ENCODE data around the gene SETBP1. TPM values are rescaled to one million over a fixed set of nuclear protein-coding genes. Genes with fewer than 3 reads are reported as not detected.

The SETBP1 gene
- total and polyA plus RNA-seq, 2 of the 8 experiments (the other 6 are each of a cell fraction or from before 2014, with no cell fraction given), result 2.0 to 6.5 TPM

GRCh38 chr18:44922968-44923367 is 242.3 kb downstream of the SETBP1 start:
- Histone ChIP-seq H2BK120ac (replicated peaks; ENCODE audit: low read depth, low read length) (no peak overlapping the region), H4K91ac (replicated peaks; ENCODE audit: insufficient read length, low read length) (no peak overlapping the region), H3K4me1 (replicated peaks in 1 of 4; ENCODE audit: control insufficient read depth in 3 of 4, insufficient read depth in 4 of 4, low read length in 3 of 4) (no peaks in the 10 kb centered on the region), H2AK5ac (ENCODE audit: low read depth, low read length) (no peak overlapping the region), H4K8ac (ENCODE audit: extremely low read depth, insufficient read depth, low read length) (no peak overlapping the region), H3K9ac (replicated peaks in 1 of 4; ENCODE audit: extremely low read depth in 1 of 4, low read depth in 3 of 4, low read length in 3 of 4) (no peak overlapping the region), H3K36me3 (ENCODE audit: control insufficient read depth in 2 of 4, insufficient read depth in 4 of 4, low read length in 3 of 4) (no peaks in the 10 kb centered on the region), H4K5ac (ENCODE audit: insufficient read length, low read depth, low read length) (no peak overlapping the region), H3K23ac (ENCODE audit: insufficient read length) (no peak overlapping the region), H3K4me2 (ENCODE audit: insufficient read depth in 1 of 2, low read depth in 2 of 2, low read length in 2 of 2) (no peak overlapping the region), H2BK5ac (ENCODE audit: low read depth, low read length) (no peak overlapping the region), H3K4me3 (ENCODE audit: extremely low read depth in 1 of 4, insufficient read depth in 2 of 4, low read depth in 3 of 4, low read length in 4 of 4) (no peak overlapping the region), H3K27me3 (replicated peaks in 1 of 4; ENCODE audit: control insufficient read depth in 3 of 4, extremely low read depth in 1 of 4, insufficient read depth in 3 of 4, low read length in 3 of 4) (no peaks in the 10 kb centered on the region), H2BK20ac (ENCODE audit: low read length) (no peak overlapping the region), H2BK15ac (ENCODE audit: low read length) (no peak overlapping the region), H3K9me3 (ENCODE audit: insufficient read depth in 2 of 2, low read depth in 1 of 2, low read length in 1 of 2) (no peaks in the 10 kb centered on the region), H4K20me1 (replicated peaks in 1 of 2; ENCODE audit: control insufficient read depth in 1 of 2, insufficient read depth in 2 of 2, low read length in 2 of 2) (no peaks in the 10 kb centered on the region), H3K56ac (replicated peaks; ENCODE audit: insufficient read length, low read depth, low read length) (no peak overlapping the region), H3K27ac (ENCODE audit: low read depth, low read length) (no peak overlapping the region), H3K23me2 (ENCODE audit: low read depth, low read length) (no peaks in the 10 kb centered on the region), H3K79me1 (ENCODE audit: low read depth, low read length) (no peaks in the 10 kb centered on the region), H3K18ac (ENCODE audit: extremely low read depth, low read length) (no peak overlapping the region), H3K79me2 (ENCODE audit: control insufficient read depth in 1 of 2, insufficient read depth in 2 of 2, low read length in 2 of 2) (no peaks in the 10 kb centered on the region), H2BK12ac (ENCODE audit: low read depth, low read length) (no peak overlapping the region), H3K4ac (replicated peaks; ENCODE audit: insufficient read length, low read depth, low read length) (no peak overlapping the region), H2AFZ (ENCODE audit: low read length) (no peak overlapping the region), H3K14ac (ENCODE audit: insufficient read length) (no peak overlapping the region)
- FAIRE-seq (no peak), DNase-seq (ENCODE audit: low read depth in 1 of 2, low spot score in 2 of 2) (no peak)
- ChIA-PET CTCF (ENCODE audit: partially characterized antibody) (interaction anchor here (0.6 to 1.6 kb wide), 7 partner anchors 11 to 761 kb away, joined by 3 to 5 read pairs (median 4); no protein-coding TSS in a partner anchor), POLR2A (ENCODE audit: partially characterized antibody) (no interaction called here)
- WGBS, 2 experiments (ENCODE audit: extremely low coverage in 1 of 2, insufficient coverage in 1 of 2, insufficient read length in 1 of 2, insufficient replicate concordance in 2 of 2, low coverage in 1 of 2, low lambda C conversion rate in 2 of 2, missing lambda C conversion rate in 1 of 2), result 90% methylated on average over 2 of the region's 2 CpGs; no CpG with 5 or more reads in 1 of the 2 experiments
- TF ChIP-seq EP300 (IDR thresholded peaks at IDR 0.05; ENCODE audit: borderline replicate concordance in 1 of 2, low read depth in 2 of 2, low read length in 2 of 2) (no peak), EGR1 (IDR thresholded peaks at IDR 0.05; ENCODE audit: borderline replicate concordance, low read depth, low read length) (no peak), SP4 (IDR thresholded peaks at IDR 0.05; ENCODE audit: low read length) (no peak), YY1 (IDR thresholded peaks at IDR 0.05; ENCODE audit: low read depth, low read length) (no peak), TCF12 (IDR thresholded peaks at IDR 0.05; ENCODE audit: low read depth, low read length) (no peak), GABPA (IDR thresholded peaks at IDR 0.05; ENCODE audit: borderline replicate concordance, insufficient read depth, low read length) (no peak), CBX5 (IDR thresholded peaks at IDR 0.05; ENCODE audit: low read depth, low read length) (no peak)
- TF ChIP-seq, protein P1, sequence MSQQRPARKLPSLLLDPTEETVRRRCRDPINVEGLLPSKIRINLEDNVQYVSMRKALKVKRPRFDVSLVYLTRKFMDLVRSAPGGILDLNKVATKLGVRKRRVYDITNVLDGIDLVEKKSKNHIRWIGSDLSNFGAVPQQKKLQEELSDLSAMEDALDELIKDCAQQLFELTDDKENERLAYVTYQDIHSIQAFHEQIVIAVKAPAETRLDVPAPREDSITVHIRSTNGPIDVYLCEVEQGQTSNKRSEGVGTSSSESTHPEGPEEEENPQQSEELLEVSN (IDR thresholded peaks at IDR 0.05), result no peak

All from H1 (cell line).